Stimulated activated CD4-positive, alpha-beta T cell treated with anti-CD3 and anti-CD28 coated beads, Interleukin-2, amount 100 ng/mL, for 24 hours (primary cell): ENCODE results near the gene GSG1L.

Source experiments
- DNase-seq, 2 donors: peaks; one replicate each; pipeline ENCODE4 v3.0.0-alpha.2; 2020

GSG1L gene

GRCh38 chr16:27781981-27782880, 281.3 kb downstream of the GSG1L start:
- DNase-seq, result no peak

GRCh38 chr16:27781195-27781524, 282.4 kb downstream of the GSG1L start:
- DNase-seq, result no peak

GRCh38 chr16:27780468-27781194, 282.9 kb downstream of the GSG1L start:
- no peak for DNase-seq

GRCh38 chr16:27779641-27780164, 283.8 kb downstream of the GSG1L start:
- DNase-seq, result no peak

- no peak for DNase-seq
Measured at GRCh38 chr16:27778926-27779570, 284.5 kb downstream of the GSG1L start.

- no peak for DNase-seq
Measured at GRCh38 chr16:27778171-27778925, 285.2 kb downstream of the GSG1L start.

- no peak for DNase-seq
Measured at GRCh38 chr16:27777527-27777926, 286.0 kb downstream of the GSG1L start.

GRCh38 chr16:27776556-27777225, 286.8 kb downstream of the GSG1L start:
- DNase-seq, result no peak

GRCh38 chr16:27775254-27775653, 288.3 kb downstream of the GSG1L start:
- no peak for DNase-seq

GRCh38 chr16:27774779-27775178, 288.7 kb downstream of the GSG1L start:
- no peak for DNase-seq

GRCh38 chr16:27773344-27773743, 290.2 kb downstream of the GSG1L start:
- no peak for DNase-seq

- DNase-seq, result no peak
Measured at GRCh38 chr16:27772093-27772825, 291.3 kb downstream of the GSG1L start.

GRCh38 chr16:27771201-27771910, 292.2 kb downstream of the GSG1L start:
- no peak for DNase-seq

GRCh38 chr16:27770271-27771196, 293.0 kb downstream of the GSG1L start:
- no peak for DNase-seq

GRCh38 chr16:27769561-27770255, 293.8 kb downstream of the GSG1L start:
- no peak for DNase-seq

GRCh38 chr16:27768651-27769272, 294.8 kb downstream of the GSG1L start:
- DNase-seq, result no peak

- DNase-seq, result no peak
Measured at GRCh38 chr16:27767971-27768591, 295.4 kb downstream of the GSG1L start.

GRCh38 chr16:27767081-27767480, 296.4 kb downstream of the GSG1L start:
- no peak for DNase-seq
